Measurements from ENCODE around the gene ADAM12. TPM values are rescaled to one million over a fixed set of nuclear protein-coding genes. Genes with fewer than 3 reads are reported as not detected.

The ADAM12 gene
- polyA plus RNA-seq, 1 donor from 2014 or later: 0.09 TPM

DNA sequence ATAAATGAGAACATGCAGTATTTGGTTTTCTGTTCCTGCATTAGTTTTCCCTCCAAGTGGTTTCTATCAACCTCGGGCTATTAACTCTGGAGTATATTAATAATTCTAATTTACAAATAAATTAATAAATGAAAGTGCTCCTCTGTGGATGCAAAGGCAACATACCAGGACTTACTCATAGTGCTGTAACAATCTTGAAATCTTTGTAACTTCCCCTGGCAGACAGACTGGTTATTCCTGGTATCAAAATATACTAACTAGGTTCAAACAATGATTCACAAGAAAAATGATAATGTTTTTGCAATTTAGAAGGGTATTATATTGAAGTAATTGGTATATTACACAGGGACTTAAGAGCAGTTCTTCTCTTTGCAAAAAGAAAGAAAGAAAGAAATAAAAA is 314.7 kb downstream of the ADAM12 start:
- no peak overlapping the region for H3K9ac ChIP-seq (ENCODE audit: low read length)

DNA sequence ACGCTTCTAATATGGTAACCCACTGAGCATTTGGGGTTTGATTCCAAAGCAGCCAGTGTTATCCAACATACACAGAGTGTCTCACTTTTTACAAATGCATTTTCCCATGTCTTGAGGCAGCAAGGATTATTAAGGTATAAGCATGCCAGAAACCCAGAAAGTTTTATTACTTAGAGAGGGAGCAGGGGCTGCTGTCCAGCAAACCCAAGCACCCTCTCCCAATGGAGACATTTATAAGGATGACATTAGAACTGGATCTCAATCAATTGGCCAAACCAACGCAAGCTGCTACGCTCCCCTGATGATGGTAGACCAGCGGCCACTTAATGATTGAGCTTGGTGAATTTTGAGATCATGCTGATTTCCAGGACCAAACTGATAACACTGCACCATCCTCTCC is 315.7 kb downstream of the ADAM12 start:
- H3K27me3 ChIP-seq (ENCODE audit: insufficient read depth, low read depth, low read length): no peaks in the 10 kb centered on the region
- H3K4me3 ChIP-seq (ENCODE audit: low read length): no peak overlapping the region
- no peak overlapping the region for H3K27ac ChIP-seq (ENCODE audit: low read length)
- H3K9me2 ChIP-seq (ENCODE audit: insufficient read depth, low read length): no peaks in the 10 kb centered on the region
- H2AFZ ChIP-seq (ENCODE audit: low read depth, low read length): no peak overlapping the region
- no peak overlapping the region for H3K4me2 ChIP-seq (ENCODE audit: low read length)
- no peaks in the 10 kb centered on the region for H3F3A ChIP-seq (ENCODE audit: insufficient read depth, low read length, poor library complexity, severe bottlenecking)
- H4K20me1 ChIP-seq (ENCODE audit: insufficient read depth): no peaks in the 10 kb centered on the region
- H3K79me2 ChIP-seq (replicated peaks; ENCODE audit: insufficient read depth, low read length): no peaks in the 10 kb centered on the region
- TF ChIP-seq, protein P1, sequence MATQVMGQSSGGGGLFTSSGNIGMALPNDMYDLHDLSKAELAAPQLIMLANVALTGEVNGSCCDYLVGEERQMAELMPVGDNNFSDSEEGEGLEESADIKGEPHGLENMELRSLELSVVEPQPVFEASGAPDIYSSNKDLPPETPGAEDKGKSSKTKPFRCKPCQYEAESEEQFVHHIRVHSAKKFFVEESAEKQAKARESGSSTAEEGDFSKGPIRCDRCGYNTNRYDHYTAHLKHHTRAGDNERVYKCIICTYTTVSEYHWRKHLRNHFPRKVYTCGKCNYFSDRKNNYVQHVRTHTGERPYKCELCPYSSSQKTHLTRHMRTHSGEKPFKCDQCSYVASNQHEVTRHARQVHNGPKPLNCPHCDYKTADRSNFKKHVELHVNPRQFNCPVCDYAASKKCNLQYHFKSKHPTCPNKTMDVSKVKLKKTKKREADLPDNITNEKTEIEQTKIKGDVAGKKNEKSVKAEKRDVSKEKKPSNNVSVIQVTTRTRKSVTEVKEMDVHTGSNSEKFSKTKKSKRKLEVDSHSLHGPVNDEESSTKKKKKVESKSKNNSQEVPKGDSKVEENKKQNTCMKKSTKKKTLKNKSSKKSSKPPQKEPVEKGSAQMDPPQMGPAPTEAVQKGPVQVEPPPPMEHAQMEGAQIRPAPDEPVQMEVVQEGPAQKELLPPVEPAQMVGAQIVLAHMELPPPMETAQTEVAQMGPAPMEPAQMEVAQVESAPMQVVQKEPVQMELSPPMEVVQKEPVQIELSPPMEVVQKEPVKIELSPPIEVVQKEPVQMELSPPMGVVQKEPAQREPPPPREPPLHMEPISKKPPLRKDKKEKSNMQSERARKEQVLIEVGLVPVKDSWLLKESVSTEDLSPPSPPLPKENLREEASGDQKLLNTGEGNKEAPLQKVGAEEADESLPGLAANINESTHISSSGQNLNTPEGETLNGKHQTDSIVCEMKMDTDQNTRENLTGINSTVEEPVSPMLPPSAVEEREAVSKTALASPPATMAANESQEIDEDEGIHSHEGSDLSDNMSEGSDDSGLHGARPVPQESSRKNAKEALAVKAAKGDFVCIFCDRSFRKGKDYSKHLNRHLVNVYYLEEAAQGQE (IDR thresholded peaks at IDR 0.05; ENCODE audit: borderline replicate concordance): no peak
- TF ChIP-seq EZH2 (IDR thresholded peaks at IDR 0.05; ENCODE audit: borderline replicate concordance, insufficient read depth, low read length, poor library complexity, severe bottlenecking) (no peak), TAF1 (IDR thresholded peaks at IDR 0.05; ENCODE audit: low read depth) (no peak), CTCF (IDR thresholded peaks at IDR 0.05; ENCODE audit: poor library complexity, severe bottlenecking) (no peak), SMC3 (conservative IDR thresholded peaks at IDR 0.05; ENCODE audit: poor library complexity) (no peak), MXI1 (conservative IDR thresholded peaks at IDR 0.05; ENCODE audit: poor library complexity, severe bottlenecking) (no peak), POLR2AphosphoS5 (IDR thresholded peaks at IDR 0.05) (no peak), EP300 (conservative IDR thresholded peaks at IDR 0.05; ENCODE audit: poor library complexity, severe bottlenecking) (no peak), RAD21 (conservative IDR thresholded peaks at IDR 0.05) (no peak)
- H3K9ac ChIP-seq (ENCODE audit: low read length): no peak overlapping the region
- no peaks in the 10 kb centered on the region for H3K9me3 ChIP-seq (ENCODE audit: low read length)
- no peaks in the 10 kb centered on the region for H3K36me3 ChIP-seq (ENCODE audit: insufficient read depth, low read length)

More for the DNA sequence above, 314.7 kb downstream of the ADAM12 start:
- no peaks in the 10 kb centered on the region for H3K79me2 ChIP-seq (replicated peaks; ENCODE audit: insufficient read depth, low read length)
- H3F3A ChIP-seq (ENCODE audit: insufficient read depth, low read length, poor library complexity, severe bottlenecking): no peaks in the 10 kb centered on the region
- no peaks in the 10 kb centered on the region for H3K36me3 ChIP-seq (ENCODE audit: insufficient read depth, low read length)
- H3K27ac ChIP-seq (ENCODE audit: low read length): no peak overlapping the region
- no peak overlapping the region for H3K4me2 ChIP-seq (ENCODE audit: low read length)
- no peak overlapping the region for H2AFZ ChIP-seq (ENCODE audit: low read depth, low read length)
- TF ChIP-seq MXI1 (conservative IDR thresholded peaks at IDR 0.05; ENCODE audit: poor library complexity, severe bottlenecking) (no peak), TAF1 (IDR thresholded peaks at IDR 0.05; ENCODE audit: low read depth) (no peak), POLR2AphosphoS5 (IDR thresholded peaks at IDR 0.05) (no peak), SMC3 (conservative IDR thresholded peaks at IDR 0.05; ENCODE audit: poor library complexity) (no peak), EP300 (conservative IDR thresholded peaks at IDR 0.05; ENCODE audit: poor library complexity, severe bottlenecking) (no peak), RAD21 (conservative IDR thresholded peaks at IDR 0.05) (no peak), CTCF (IDR thresholded peaks at IDR 0.05; ENCODE audit: poor library complexity, severe bottlenecking) (no peak), EZH2 (IDR thresholded peaks at IDR 0.05; ENCODE audit: borderline replicate concordance, insufficient read depth, low read length, poor library complexity, severe bottlenecking) (no peak)
- TF ChIP-seq, protein P1 (IDR thresholded peaks at IDR 0.05; ENCODE audit: borderline replicate concordance): no peak
- H4K20me1 ChIP-seq (ENCODE audit: insufficient read depth): no peaks in the 10 kb centered on the region
- no peaks in the 10 kb centered on the region for H3K27me3 ChIP-seq (ENCODE audit: insufficient read depth, low read depth, low read length)
- no peaks in the 10 kb centered on the region for H3K9me2 ChIP-seq (ENCODE audit: insufficient read depth, low read length)
- H3K9me3 ChIP-seq (ENCODE audit: low read length): no peaks in the 10 kb centered on the region
- no peak overlapping the region for H3K4me3 ChIP-seq (ENCODE audit: low read length)
